Colonic mucosa (tissue), 4 donors: ENCODE results near the gene ZNF606. TPM values are rescaled to one million over a fixed set of nuclear protein-coding genes. Genes with fewer than 3 reads are reported as not detected.
"Not testable (repeated sequence)": the region's sequence is repeated elsewhere in the genome, so short reads cannot be mapped to it uniquely, and the experiment has no call there.

Experiments
- DNase-seq: peaks from one replicate; pipeline ENCODE4 v3.0.0-alpha.2; 2020
- H3K27ac ChIP-seq: fragments of 200-600 bp; one replicate; pipeline ENCODE4 v1.8.0; 2021
- H3K27me3 ChIP-seq: fragments of 200-600 bp; one replicate; pipeline ENCODE4 v1.8.0; 2021
- H3K36me3 ChIP-seq: fragments of 200-600 bp; one replicate; pipeline ENCODE4 v1.8.0; 2021
- H3K4me1 ChIP-seq: fragments of 200-600 bp; one replicate; pipeline ENCODE4 v1.8.0; 2021; ENCODE audit warnings: mild to moderate bottlenecking
- H3K4me3 ChIP-seq: fragments of 200-600 bp; one replicate; pipeline ENCODE4 v1.8.0; 2021
- H3K9ac ChIP-seq, 2 donors: one replicate each; pipeline ENCODE4 v1.7.0; 2013; ENCODE audit warnings: control low read depth in 2 of 2, low read depth in 2 of 2, low read length in 2 of 2
- H3K9me3 ChIP-seq: fragments of 200-600 bp; one replicate; pipeline ENCODE4 v1.8.0; 2021
- CTCF ChIP-seq: fragments of 200-600 bp; IDR thresholded peaks from one replicate; pipeline ENCODE4 v1.8.0; 2022; ENCODE audit warnings: antibody characterized with exemption, mild to moderate bottlenecking
- intact Hi-C: fragments of 100-400 bp; cut with DNase I; formaldehyde crosslinking; loops from one replicate; pipeline ENCODE4 v1.14.1; 2022
- total RNA-seq, 2 donors: library from RNA; stranded (reverse); fragmentation: NEBNext Ultra II Directional in 1 of 2; extraction: Animal tissue kit (Norgen Biotek cat#: 25700) in 1 of 2; gene quantifications; one replicate each; pipeline ENCODE4 v1.2.1, GENCODE V29; 2021
- donor health status: healthy.
- donor health status: DM: no; HTN: no; CAD: no.
- donor health status: DM: no; HTN: no; CAD: no.

Gene ZNF606
- total RNA-seq, 2 donors from 2014 or later, result 8.7 to 12.2 TPM

GRCh38 chr19:58009666-58010301, 7.2 kb upstream of the ZNF606 start:
- H3K4me1 ChIP-seq, result no peaks in the 10 kb centered on the region
- peak overlapping the region in 1 of 2 donors; percentile 38 for H3K9ac ChIP-seq
- no peak for TF ChIP-seq CTCF
- peak; percentile 92 for DNase-seq
- intact Hi-C loops, result no loop called here
- no peak overlapping the region for H3K27ac ChIP-seq
- H3K27me3 ChIP-seq, result no peaks in the 10 kb centered on the region
- no peaks in the 10 kb centered on the region for H3K36me3 ChIP-seq
- peak overlapping the region; percentile 19 for H3K4me3 ChIP-seq
- peaks cover 9% of the 10 kb centered on the region for H3K9me3 ChIP-seq

- TF ChIP-seq CTCF, result no peak
- peaks cover 13% of the 10 kb centered on the region for H3K9me3 ChIP-seq
- intact Hi-C loops, result no loop called here
Observed at GRCh38 chr19:58009301-58009665, 6.7 kb upstream of the ZNF606 start.

GRCh38 chr19:58008877-58009276, 6.3 kb upstream of the ZNF606 start:
- H3K27me3 ChIP-seq, intact Hi-C loops, H3K36me3 ChIP-seq, H3K9ac ChIP-seq, H3K27ac ChIP-seq, H3K4me1 ChIP-seq, H3K4me3 ChIP-seq, DNase-seq: not testable (repeated sequence)
- H3K9me3 ChIP-seq, result peaks cover 13% of the 10 kb centered on the region

More at GRCh38 chr19:58009301-58009665, 6.7 kb upstream of the ZNF606 start:
- H3K4me1 ChIP-seq, result no peaks in the 10 kb centered on the region
- no peak for DNase-seq
- H3K27me3 ChIP-seq, result no peaks in the 10 kb centered on the region
- H3K9ac ChIP-seq, result no peak overlapping the region
- no peak overlapping the region for H3K27ac ChIP-seq
- no peaks in the 10 kb centered on the region for H3K36me3 ChIP-seq
- H3K4me3 ChIP-seq, result peak overlapping the region; percentile 19

GRCh38 chr19:58007285-58007684, 4.7 kb upstream of the ZNF606 start:
- intact Hi-C loops, result no loop called here
- TF ChIP-seq CTCF, result no peak
- Histone ChIP-seq H3K4me3 (no peak overlapping the region), H3K27ac (no peak overlapping the region), H3K27me3 (no peaks in the 10 kb centered on the region), H3K9me3 (peaks cover 13% of the 10 kb centered on the region), H3K36me3 (no peaks in the 10 kb centered on the region), H3K9ac (no peak overlapping the region), H3K4me1 (no peaks in the 10 kb centered on the region)
- DNase-seq, result no peak

GRCh38 chr19:58003174-58003828, 681 bp upstream of the ZNF606 start:
- intact Hi-C loops, result no loop called here
- Histone ChIP-seq H3K27ac (peak overlapping the region; percentile 80), H3K9me3 (peaks cover 13% of the 10 kb centered on the region), H3K9ac (peak overlapping the region; percentile 66 to 86), H3K4me3 (peak overlapping the region; percentile 88), H3K27me3 (no peaks in the 10 kb centered on the region), H3K36me3 (peaks cover 8% of the 10 kb centered on the region), H3K4me1 (no peaks in the 10 kb centered on the region)
- TF ChIP-seq CTCF, result no peak
- DNase-seq, result no peak

GRCh38 chr19:58001895-58002369, 688 bp downstream of the ZNF606 start:
- Histone ChIP-seq H3K4me3 (peak overlapping the region; percentile 88), H3K27me3 (no peaks in the 10 kb centered on the region), H3K9me3 (peaks cover 9% of the 10 kb centered on the region), H3K9ac (peak overlapping the region; percentile 79 to 86), H3K36me3 (peaks cover 8% of the 10 kb centered on the region), H3K4me1 (no peaks in the 10 kb centered on the region), H3K27ac (peak overlapping the region; percentile 80)
- DNase-seq, result peak; percentile 34
- intact Hi-C loops, result no loop called here
- TF ChIP-seq CTCF, result no peak
